SK-N-SH (cell line): ENCODE data around the gene PEF1. TPM values are rescaled to one million over a fixed set of nuclear protein-coding genes. Genes with fewer than 3 reads are reported as not detected.

Source experiments
- CTCF ChIA-PET: fragments of 300-600, 350-600 bp; formaldehyde crosslinking; extraction: SDS; loops from one replicate; lab custom pipeline; 2021; lab: Yijun Ruan, JAX
- POLR2A ChIA-PET: fragments of 350-600 bp; sonication (Branson Sonifier 250); formaldehyde crosslinking; extraction: SDS; loops from one replicate; lab custom pipeline; 2020; ENCODE audit warnings: antibody characterized with exemption, inconsistent platforms; lab: Yijun Ruan, JAX
- DNase-seq: peaks from one replicate; pipeline ENCODE4 v3.0.0; 2012
- H2AFZ ChIP-seq: fragments of 200-600 bp; sonication (generic); 2 replicates; pipeline ENCODE4 v1.8.1; 2016; ENCODE audit warnings: antibody characterized with exemption, mild to moderate bottlenecking, low read depth
- H3F3A ChIP-seq: fragments of 200-600 bp; sonication (generic); replicated peaks from 2 replicates; pipeline ENCODE3; 2016; ENCODE audit warnings: antibody characterized with exemption, mild to moderate bottlenecking; ENCODE audit not compliant: insufficient read depth
- H3K27ac ChIP-seq, 2 experiments: fragments of 200-500 bp in 1 of 2; fragments of 200-600 bp in 1 of 2; sonication (Bioruptor generic) in 1 of 2; sonication (generic), shearing (Covaris generic) in 1 of 2; 2 replicates each; pipeline versions ENCODE4 v1.5.1 to v1.6.1; 2014 to 2016; ENCODE audit warnings: low read depth in 2 of 2, inconsistent platforms in 1 of 2, low read length in 1 of 2, mild to moderate bottlenecking in 1 of 2, mixed read lengths in 1 of 2
- H3K27me3 ChIP-seq: fragments of 200-600 bp; sonication (generic), shearing (Covaris generic); 2 replicates; pipeline ENCODE4 v1.6.1; 2016; ENCODE audit warnings: mixed run types; ENCODE audit not compliant: insufficient read depth
- H3K36me3 ChIP-seq, 2 experiments: fragments of 200-500 bp in 1 of 2; fragments of 200-600 bp in 1 of 2; sonication (Bioruptor generic) in 1 of 2; sonication (generic) in 1 of 2; replicated peaks in 1 of 2; 2 replicates each; pipeline versions ENCODE3 to v1.5.1; 2014 to 2016; ENCODE audit warnings: low read length in 1 of 2, mild to moderate bottlenecking in 1 of 2; ENCODE audit not compliant: insufficient read depth in 2 of 2, control insufficient read depth in 1 of 2
- H3K4me1 ChIP-seq, 2 experiments: fragments of 200-500 bp in 1 of 2; fragments of 200-600 bp in 1 of 2; sonication (Bioruptor generic) in 1 of 2; sonication (generic), shearing (Covaris generic) in 1 of 2; 2 replicates each; pipeline versions ENCODE4 v1.5.1 to v1.6.1; 2014 to 2016; ENCODE audit warnings: low read depth in 1 of 2, low read length in 1 of 2, mixed run types in 1 of 2; ENCODE audit not compliant: insufficient read depth in 2 of 2, control insufficient read depth in 1 of 2
- H3K4me2 ChIP-seq: fragments of 200-600 bp; sonication (generic), shearing (Covaris generic); 2 replicates; pipeline ENCODE4 v1.6.1; 2017; ENCODE audit warnings: mixed run types
- H3K4me3 ChIP-seq, 2 experiments: fragments of 200-500 bp in 1 of 2; fragments of 200-600 bp in 1 of 2; sonication (Bioruptor generic) in 1 of 2; sonication (generic), shearing (Covaris generic) in 1 of 2; 2 replicates each; pipeline versions ENCODE4 v1.5.1 to v1.8.1; 2014 to 2016; ENCODE audit warnings: low read depth in 2 of 2, inconsistent platforms in 1 of 2, low read length in 1 of 2, mild to moderate bottlenecking in 1 of 2, mixed read lengths in 1 of 2, moderate library complexity in 1 of 2
- H3K79me2 ChIP-seq: fragments of 200-600 bp; sonication (generic); 2 replicates; pipeline ENCODE4 v1.8.1; 2017; ENCODE audit warnings: mild to moderate bottlenecking; ENCODE audit not compliant: insufficient read depth
- H3K9ac ChIP-seq: fragments of 200-600 bp; sonication (generic); 2 replicates; pipeline ENCODE4 v1.6.1; 2017; ENCODE audit warnings: mixed run types
- H3K9me2 ChIP-seq: fragments of 200-600 bp; sonication (generic); 2 replicates; pipeline ENCODE4 v1.6.1; 2017; ENCODE audit warnings: mixed run types
- H3K9me3 ChIP-seq: fragments of 200-600 bp; sonication (generic); 2 replicates; pipeline ENCODE4 v1.6.1; 2017; ENCODE audit warnings: mixed run types, mild to moderate bottlenecking, moderate library complexity
- H4K20me1 ChIP-seq: fragments of 200-600 bp; sonication (generic); 2 replicates; pipeline ENCODE4 v1.6.1; 2017; ENCODE audit warnings: mild to moderate bottlenecking, mixed run types; ENCODE audit not compliant: insufficient read depth
- CHD2 ChIP-seq: fragments of 150-350 bp; IDR thresholded peaks from 2 replicates; pipeline ENCODE4 v1.6.1; 2018; ENCODE audit warnings: low read length; ENCODE audit not compliant: partially characterized antibody
- ELF1 ChIP-seq: IDR thresholded peaks from 2 replicates; pipeline ENCODE4 v1.4.0; 2012
- EP300 ChIP-seq, 2 experiments: IDR thresholded peaks; 2 replicates each; pipeline versions ENCODE4 v1.4.0 to v1.6.1; 2012; ENCODE audit warnings: borderline replicate concordance in 1 of 2, low read depth in 1 of 2, low read length in 1 of 2
- FOSL2 ChIP-seq: IDR thresholded peaks from 2 replicates; pipeline ENCODE4 v1.4.0; 2012; ENCODE audit warnings: low read depth, mild to moderate bottlenecking, moderate library complexity, borderline replicate concordance
- FOXJ3 ChIP-seq: sonication (generic); formaldehyde crosslinking; IDR thresholded peaks from 2 replicates; pipeline ENCODE4 v1.5.1; 2020; ENCODE audit warnings: mild to moderate bottlenecking, missing genetic modification reagents
- GATA2 ChIP-seq: sonication (generic); formaldehyde crosslinking; IDR thresholded peaks from 2 replicates; pipeline ENCODE4 v1.5.0; 2020; ENCODE audit warnings: mild to moderate bottlenecking, missing genetic modification reagents
- JUND ChIP-seq: IDR thresholded peaks from 2 replicates; pipeline ENCODE4 v1.4.0; 2012
- MAX ChIP-seq: IDR thresholded peaks from 2 replicates; pipeline ENCODE4 v1.4.0; 2012; ENCODE audit warnings: low read depth
- MEF2A ChIP-seq: IDR thresholded peaks from 2 replicates; pipeline ENCODE4 v1.4.0; 2012; ENCODE audit warnings: low read depth, borderline replicate concordance
- MXI1 ChIP-seq: IDR thresholded peaks from 2 replicates; pipeline ENCODE4 v1.6.1; 2012; ENCODE audit warnings: mild to moderate bottlenecking, low read depth, low read length, improper control_type of control experiment
- NFIC ChIP-seq: IDR thresholded peaks from 2 replicates; pipeline ENCODE4 v1.4.0; 2012; ENCODE audit warnings: borderline replicate concordance
- NRF1 ChIP-seq: IDR thresholded peaks from 2 replicates; pipeline ENCODE4 v1.6.1; 2012; ENCODE audit warnings: low read depth, mild to moderate bottlenecking, low read length
- PBX3 ChIP-seq: IDR thresholded peaks from 2 replicates; pipeline ENCODE4; 2012
- RAD21 ChIP-seq: IDR thresholded peaks from 2 replicates; pipeline ENCODE4 v1.6.1; 2012; ENCODE audit warnings: mild to moderate bottlenecking, low read length
- REST ChIP-seq: IDR thresholded peaks from 2 replicates; pipeline ENCODE4 v1.6.1; 2012; ENCODE audit warnings: mild to moderate bottlenecking, low read depth, low read length, moderate library complexity
- TAF1 ChIP-seq: IDR thresholded peaks from 2 replicates; pipeline ENCODE4 v1.6.1; 2012; ENCODE audit warnings: low read depth, mild to moderate bottlenecking, low read length, moderate library complexity, borderline replicate concordance
- TCF12 ChIP-seq: IDR thresholded peaks from 2 replicates; pipeline ENCODE4 v1.4.0; 2012
- TEAD4 ChIP-seq: IDR thresholded peaks from 2 replicates; pipeline ENCODE4 v1.4.0; 2012; ENCODE audit warnings: mild to moderate bottlenecking, borderline replicate concordance; ENCODE audit not compliant: insufficient read depth
- USF1 ChIP-seq: IDR thresholded peaks from 2 replicates; pipeline ENCODE4 v1.4.0; 2012; ENCODE audit warnings: low read depth, borderline replicate concordance
- ZBTB33 ChIP-seq: IDR thresholded peaks from 2 replicates; pipeline ENCODE4 v1.4.0; 2012; ENCODE audit warnings: low read depth, borderline replicate concordance
- WGBS: methylation state at CpG from one replicate; pipeline ENCODE4 v1.1.6; 2017; ENCODE audit warnings: low lambda C conversion rate; 5-methylcytosine and 5-hydroxymethylcytosine counted together
- polyA plus RNA-seq, 3 experiments: library from polyadenylated mRNA; depleted of rRNA; stranded (reverse); fragments of >200 nt; gene quantifications; 2 replicates each; pipeline ENCODE4 v1.2.3, GENCODE V29; 2012

Gene PEF1
- polyA plus RNA-seq, 1 of the 3 experiments (the other 2 are of a cell fraction): 51.9 TPM

- H2AFZ ChIP-seq: no peak overlapping the region
- no peak overlapping the region for H3K4me2 ChIP-seq
- no peaks in the 10 kb centered on the region for H3K9me3 ChIP-seq
- H3K27ac ChIP-seq: no peak overlapping the region
- peaks cover 6% of the 10 kb centered on the region for H3F3A ChIP-seq
- H3K4me3 ChIP-seq: no peak overlapping the region
- POLR2A ChIA-PET: no interaction called here
- no peaks in the 10 kb centered on the region for H3K27me3 ChIP-seq
- TF ChIP-seq GATA2 (no peak), MEF2A (no peak), NRF1 (no peak), EP300 (IDR thresholded peaks at IDR 0.05; ENCODE audit: borderline replicate concordance in 1 of 2, low read depth in 1 of 2, low read length in 1 of 2) (no peak)
- peaks cover 0 to 7% of the 10 kb centered on the region in 2 experiments for H3K36me3 ChIP-seq
- H3K79me2 ChIP-seq: peaks cover 32% of the 10 kb centered on the region
- no peaks in the 10 kb centered on the region for H3K9me2 ChIP-seq
- no peaks in the 10 kb centered on the region for H4K20me1 ChIP-seq
- no peak overlapping the region for H3K9ac ChIP-seq
- WGBS: 40% methylated on average over 2 of the region's 2 CpGs
- CTCF ChIA-PET: interaction anchor here (0.8 to 1.8 kb wide), 3 partner anchors 14 to 143 kb away, joined by 3 to 5 read pairs (median 3); no protein-coding TSS in a partner anchor
- peaks cover 7 to 26% of the 10 kb centered on the region in 2 experiments; a peak in 3 of 4 replicates for H3K4me1 ChIP-seq
- no peak for DNase-seq
These were observed 2.4 kb upstream of the PEF1 start for GRCh38 chr1:31647106-31647505.

GRCh38 chr1:31646259-31646960 is 1.7 kb upstream of the PEF1 start:
- H4K20me1 ChIP-seq: no peaks in the 10 kb centered on the region
- peaks cover 39% of the 10 kb centered on the region for H3K79me2 ChIP-seq
- H3K9me2 ChIP-seq: no peaks in the 10 kb centered on the region
- ChIA-PET POLR2A (no interaction called here), CTCF (interaction anchor here (0.6 to 1.8 kb wide), 5 partner anchors 14 to 143 kb away, joined by 3 to 5 read pairs (median 3); no protein-coding TSS in a partner anchor)
- no peak overlapping the region for H3K4me2 ChIP-seq
- no peaks in the 10 kb centered on the region for H3K9me3 ChIP-seq
- peaks cover 6% of the 10 kb centered on the region for H3F3A ChIP-seq
- H3K27me3 ChIP-seq: no peaks in the 10 kb centered on the region
- no peak for DNase-seq
- H3K4me1 ChIP-seq: peaks cover 7 to 22% of the 10 kb centered on the region in 2 experiments; a peak in 3 of 4 replicates
- no peak overlapping the region for H2AFZ ChIP-seq
- no peak overlapping the region for H3K4me3 ChIP-seq
- TF ChIP-seq EP300 (IDR thresholded peaks at IDR 0.05; ENCODE audit: borderline replicate concordance in 1 of 2, low read depth in 1 of 2, low read length in 1 of 2): no peak
- TF ChIP-seq PBX3: no peak
- TF ChIP-seq MEF2A: no peak
- TF ChIP-seq FOSL2: no peak
- TF ChIP-seq MXI1: no peak
- no peak for TF ChIP-seq RAD21
- TF ChIP-seq ELF1: no peak
- no peak for TF ChIP-seq ZBTB33
- TF ChIP-seq TEAD4: no peak
- no peak for TF ChIP-seq REST
- no peak for TF ChIP-seq TAF1
- no peak for TF ChIP-seq CHD2
- no peak for TF ChIP-seq NFIC
- no peak for TF ChIP-seq FOXJ3 (CRISPR knock-in tag)
- no peak for TF ChIP-seq GATA2
- TF ChIP-seq USF1: no peak
- no peak for TF ChIP-seq JUND
- TF ChIP-seq MAX: no peak
- no peak for TF ChIP-seq TCF12
- no peak overlapping the region for H3K9ac ChIP-seq
- H3K27ac ChIP-seq: no peak overlapping the region
- peaks cover 0 to 7% of the 10 kb centered on the region in 2 experiments for H3K36me3 ChIP-seq
- WGBS: 94% methylated on average over 4 of the region's 4 CpGs
